HepG2 (cell line): ENCODE data around the gene KANSL1. TPM values are rescaled to one million over a fixed set of nuclear protein-coding genes. Genes with fewer than 3 reads are reported as not detected.
A peak's percentile ranks its signal among the peaks of the same experiment; 100 is the strongest.

ENCODE experiments used
- ATAC-seq: fragments of 200-7000 bp; cut with Tn5 transposase; 3 replicates; pipeline ENCODE4 v1.9.1; 2020; ENCODE audit warnings: mild to moderate bottlenecking, moderate library complexity
- BruUV-seq: library from RNA; stranded (reverse); fragments of 400-500 nt; replicated peaks from 2 replicates; lab custom pipeline; 2021; lab: Mats Ljungman, UMichigan
- CTCF ChIA-PET: fragments of 300-600 bp; formaldehyde crosslinking; extraction: SDS; loops from one replicate; lab custom pipeline; 2021; ENCODE audit warnings: low total read pairs, inconsistent platforms, low intra/inter-chr PET ratio; lab: Yijun Ruan, JAX
- POLR2A ChIA-PET: fragments of 350-600 bp; sonication (Branson Sonifier 250); formaldehyde crosslinking; loops from one replicate; lab custom pipeline; 2020; ENCODE audit warnings: antibody characterized with exemption, inconsistent platforms; lab: Yijun Ruan, JAX
- DNase-seq: peaks from one replicate; pipeline ENCODE4 v3.0.0-alpha.2; 2015; ENCODE audit warnings: low spot score
- FAIRE-seq: peaks from 3 replicates; lab custom pipeline; 2011; peaks lifted over from hg19 to GRCh38; lab: Jason Lieb, UNC
- H2AFZ ChIP-seq: one replicate; pipeline ENCODE4 v1.6.1; 2011; ENCODE audit warnings: low read length, inconsistent platforms
- H3K27ac ChIP-seq: fragments of 300-600 bp; 3 replicates; pipeline ENCODE4 v1.8.0; 2011; ENCODE audit warnings: mixed run types, mild to moderate bottlenecking, mixed read lengths, low read length, inconsistent platforms; ENCODE audit not compliant: insufficient read depth; ENCODE audit errors: extremely low read length
- H3K27me3 ChIP-seq, 2 experiments: fragments of 200-600 bp in 1 of 2; 2 replicates in 1 of 2; 3 replicates in 1 of 2; pipeline versions ENCODE4 v1.6.0 to v1.8.0; 2011; ENCODE audit warnings: low read length in 2 of 2, mild to moderate bottlenecking in 2 of 2, moderate library complexity in 2 of 2, inconsistent platforms in 1 of 2; ENCODE audit not compliant: insufficient read depth in 2 of 2, control insufficient read depth in 1 of 2
- H3K36me3 ChIP-seq, 2 experiments: fragments of 200-600 bp in 1 of 2; replicated peaks in 1 of 2; 2 replicates in 1 of 2; 3 replicates in 1 of 2; pipeline versions ENCODE4 v1.5.1 to v1.8.0; 2011; ENCODE audit warnings: low read length in 2 of 2, inconsistent platforms in 1 of 2; ENCODE audit not compliant: insufficient read depth in 2 of 2, control insufficient read depth in 1 of 2
- H3K4me1 ChIP-seq: 2 replicates; pipeline ENCODE4 v1.5.1; 2012; ENCODE audit warnings: low read length, inconsistent platforms; ENCODE audit not compliant: insufficient read depth
- H3K4me2 ChIP-seq: 2 replicates; pipeline ENCODE4 v1.6.0; 2011; ENCODE audit warnings: low read depth, low read length, inconsistent platforms
- H3K4me3 ChIP-seq, 3 experiments: fragments of 200-600 bp in 1 of 3; sonication (generic), shearing (Covaris generic) in 1 of 3; replicated peaks in 1 of 3; 2 replicates each; pipeline ENCODE4 v1.5.1; 2011 to 2016; ENCODE audit warnings: low read length in 3 of 3, inconsistent platforms in 2 of 3, low read depth in 2 of 3, mild to moderate bottlenecking in 2 of 3, control low read depth in 1 of 3, mixed read lengths in 1 of 3; ENCODE audit not compliant: insufficient read depth in 1 of 3
- H3K79me2 ChIP-seq: one replicate; pipeline ENCODE4 v1.6.1; 2011; ENCODE audit warnings: low read length, inconsistent platforms; ENCODE audit not compliant: insufficient read depth
- H3K9ac ChIP-seq: 2 replicates; pipeline ENCODE4 v1.6.0; 2011; ENCODE audit warnings: mild to moderate bottlenecking, low read depth, low read length, inconsistent platforms; ENCODE audit not compliant: insufficient read depth
- H3K9me3 ChIP-seq: 2 replicates; pipeline ENCODE4 v1.5.1; 2012; ENCODE audit warnings: mild to moderate bottlenecking, low read length
- H4K20me1 ChIP-seq: 2 replicates; pipeline ENCODE4 v1.6.0; 2011; ENCODE audit warnings: inconsistent platforms, mild to moderate bottlenecking, low read length, moderate library complexity; ENCODE audit not compliant: insufficient read depth
- FOXA1 ChIP-seq, 2 experiments: fragments of 450-650 bp in 1 of 2; sonication (generic) in 1 of 2; formaldehyde crosslinking in 1 of 2; IDR thresholded peaks; 2 replicates each; pipeline versions ENCODE4 v1.4.0 to v1.6.1; 2016 to 2020; ENCODE audit warnings: missing genetic modification reagents in 1 of 2
- HNRNPUL1 ChIP-seq: fragments of 200-400 bp; formaldehyde crosslinking; IDR thresholded peaks from 2 replicates; pipeline ENCODE4 v1.6.1; 2017; ENCODE audit warnings: low read depth, mild to moderate bottlenecking, low read length, moderate library complexity
- MNT ChIP-seq: fragments of 450-650 bp; IDR thresholded peaks from 2 replicates; pipeline ENCODE4 v1.6.1; 2016
- RBM22 ChIP-seq: fragments of 200-400 bp; formaldehyde crosslinking; optimal IDR thresholded peaks from 2 replicates; pipeline ENCODE3; 2017; ENCODE audit warnings: mild to moderate bottlenecking, low read length, moderate library complexity
- SMAD9 ChIP-seq: sonication (generic); formaldehyde crosslinking; IDR thresholded peaks from 2 replicates; pipeline ENCODE4 v1.5.1; 2020; ENCODE audit warnings: mild to moderate bottlenecking, missing genetic modification reagents
- TIGD3 ChIP-seq: sonication (generic); formaldehyde crosslinking; IDR thresholded peaks from 2 replicates; pipeline ENCODE4 v1.5.1; 2020; ENCODE audit warnings: mild to moderate bottlenecking, missing genetic modification reagents, borderline replicate concordance
- ZBTB34 ChIP-seq: sonication (generic); formaldehyde crosslinking; IDR thresholded peaks from 2 replicates; pipeline ENCODE4 v1.8.0; 2022; ENCODE audit warnings: mild to moderate bottlenecking, missing genetic modification reagents
- ZNF101 ChIP-seq: sonication (generic); formaldehyde crosslinking; IDR thresholded peaks from 2 replicates; pipeline ENCODE4 v1.4.0; 2020; ENCODE audit warnings: mild to moderate bottlenecking, low read depth, missing genetic modification reagents, borderline replicate concordance
- ZNF644 ChIP-seq: IDR thresholded peaks from 2 replicates; pipeline ENCODE4 v1.6.1; 2016; ENCODE audit warnings: low read depth
- ZZZ3 ChIP-seq: sonication (generic); formaldehyde crosslinking; IDR thresholded peaks from 2 replicates; pipeline ENCODE4 v1.4.0; 2020; ENCODE audit warnings: missing genetic modification reagents, mild to moderate bottlenecking, borderline replicate concordance
- WGBS: methylation state at CpG from one replicate; pipeline ENCODE4 v1.1.6; 2017; ENCODE audit warnings: low lambda C conversion rate; 5-methylcytosine and 5-hydroxymethylcytosine counted together
- in situ Hi-C: cut with HindIII; loops from 2 replicates; pipeline ENCODE4 v1.10.0; 2017; ENCODE audit warnings: low pct_unique_long_range_greater_than_20kb; ENCODE audit not compliant: extremely low pct_ligation_motif_present
- intact Hi-C: fragments of 100-400 bp; cut with micrococcal nuclease; formaldehyde crosslinking; loops from one replicate; pipeline ENCODE4 v1.10.0; 2022; ENCODE audit not compliant: unreplicated experiment
- polyA plus RNA-seq, 8 experiments: library from polyadenylated mRNA; depleted of rRNA in 3 of 8; stranded (reverse) in 7 of 8; unstranded in 1 of 8; fragments of >200 nt; fragmentation: Illumina TruSeq in 4 of 8; extraction: Trizol in 4 of 8; gene quantifications; 2 replicates each; pipeline versions ENCODE4 v1.2.1 to v1.2.3, GENCODE V29; 2011 to 2016; ENCODE audit warnings: low read depth in 4 of 8, missing spikeins in 1 of 8, mixed read lengths in 1 of 8; ENCODE audit not compliant: insufficient read depth in 1 of 8
- total RNA-seq, 5 experiments: library from RNA; depleted of rRNA; stranded (reverse); fragments of >200 nt; fragmentation: Illumina TruSeq; extraction: Trizol; gene quantifications; 2 replicates each; pipeline ENCODE4 v1.2.3, GENCODE V29; 2016; ENCODE audit warnings: low read depth in 1 of 5

The KANSL1 gene
- total and polyA plus RNA-seq, 2 of the 13 experiments (the other 11 are each of a cell fraction or from before 2014, with no cell fraction given): 24.0 to 59.6 TPM

- no peaks in the 10 kb centered on the region for H3K9me3 ChIP-seq
- intact Hi-C loops: no loop called here
- H3K79me2 ChIP-seq: peaks cover 3% of the 10 kb centered on the region
- H4K20me1 ChIP-seq: 0 out of 2 replicates have a peak, but pooled peaks cover 4% of the 10 kb centered on the region
- CTCF ChIA-PET: interaction anchor here (1.9 kb wide), 1 partner anchor 45 kb away, joined by 4 read pairs; no protein-coding TSS in a partner anchor
- no peak for TF ChIP-seq ZNF644 (CRISPR knock-in tag)
- peak; percentile 40; the same call in 1 of the 2 replicates for TF ChIP-seq MNT
- TF ChIP-seq ZNF101 (CRISPR knock-in tag): no peak
- TF ChIP-seq TIGD3 (CRISPR knock-in tag): no peak
- FAIRE-seq: no peak
- H3K27ac ChIP-seq: no peak overlapping the region
- peaks cover 39 to 87% of the 10 kb centered on the region in 2 experiments for H3K36me3 ChIP-seq
- no peak overlapping the region for H3K9ac ChIP-seq
- no peak for ATAC-seq
- peaks cover 22% of the 10 kb centered on the region for H3K4me1 ChIP-seq
- H2AFZ ChIP-seq: no peak overlapping the region
- no peak overlapping the region for H3K4me2 ChIP-seq
- no peaks in the 10 kb centered on the region for H3K27me3 ChIP-seq
- BruUV-seq: no TSS peak
- in situ Hi-C loops: no loop called here
- no peak for DNase-seq
- POLR2A ChIA-PET: no interaction called here
- H3K4me3 ChIP-seq: no peak overlapping the region
- 92% methylated on average over 1 of the region's 1 CpG for WGBS
Observed at GRCh38 chr17:46046957-46047356, 146.3 kb downstream of the KANSL1 start.

GRCh38 chr17:46045639-46046038 lies 147.6 kb downstream of the KANSL1 start:
- Histone ChIP-seq H3K79me2 (peaks cover 3% of the 10 kb centered on the region), H4K20me1 (0 out of 2 replicates have a peak, but pooled peaks cover 4% of the 10 kb centered on the region), H3K36me3 (peaks cover 42 to 84% of the 10 kb centered on the region in 2 experiments), H3K4me3 (no peak overlapping the region), H2AFZ (no peak overlapping the region), H3K4me1 (peaks cover 12% of the 10 kb centered on the region; the same call in 1 of the 2 replicates), H3K4me2 (no peak overlapping the region), H3K9ac (no peak overlapping the region), H3K27me3 (no peaks in the 10 kb centered on the region), H3K9me3 (no peaks in the 10 kb centered on the region), H3K27ac (no peak overlapping the region)
- ChIA-PET POLR2A (no interaction called here), CTCF (no interaction called here)
- DNase-seq (peak; percentile 22), FAIRE-seq (no peak), ATAC-seq (no peak)
- intact Hi-C loops: no loop called here
- no TSS peak for BruUV-seq
- in situ Hi-C loops: no loop called here
- WGBS: 88% methylated on average over 3 of the region's 3 CpGs
- TF ChIP-seq FOXA1 (IDR thresholded peaks at IDR 0.05): no peak
- peak; percentile 33; the same call in 1 of the 2 replicates for TF ChIP-seq FOXA1 (CRISPR knock-in tag; IDR thresholded peaks at IDR 0.05)
- TF ChIP-seq ZBTB34 (CRISPR knock-in tag): no peak
- TF ChIP-seq HNRNPUL1: no peak
- TF ChIP-seq ZZZ3 (CRISPR knock-in tag): no peak
- no peak for TF ChIP-seq SMAD9
- peak; percentile 27 for TF ChIP-seq RBM22
